Large intestine (tissue), 3 donors: ENCODE results near the gene GFPT2. TPM values are rescaled to one million over a fixed set of nuclear protein-coding genes. Genes with fewer than 3 reads are reported as not detected.

ENCODE experiments used
- DNase-seq, 2 donors: peaks; one replicate each; pipeline versions ENCODE4 v3.0.0 to v3.0.0-alpha.2; 2013
- H3K27ac ChIP-seq: one replicate; pipeline ENCODE4 v1.5.1; 2013; ENCODE audit warnings: low read length
- H3K27me3 ChIP-seq: 2 replicates; pipeline ENCODE4 v1.6.1; 2013; ENCODE audit warnings: low read length; ENCODE audit not compliant: control insufficient read depth, insufficient read depth
- H3K36me3 ChIP-seq: 2 replicates; pipeline ENCODE4 v1.6.1; 2013; ENCODE audit warnings: low read length; ENCODE audit not compliant: control insufficient read depth, insufficient read depth
- H3K4me1 ChIP-seq: one replicate; pipeline ENCODE4 v1.6.1; 2013; ENCODE audit warnings: low read length; ENCODE audit not compliant: control insufficient read depth, insufficient read depth
- H3K4me3 ChIP-seq: one replicate; pipeline ENCODE4 v1.5.1; 2013; ENCODE audit warnings: low read length
- H3K9me3 ChIP-seq: one replicate; pipeline ENCODE4 v1.6.1; 2013; ENCODE audit warnings: mild to moderate bottlenecking, low read depth, low read length, moderate library complexity; ENCODE audit not compliant: control insufficient read depth
- WGBS: methylation state at CpG from one replicate; pipeline ENCODE4 v1.1.5; 2013; ENCODE audit warnings: low lambda C conversion rate; ENCODE audit not compliant: insufficient coverage; 5-methylcytosine and 5-hydroxymethylcytosine counted together
- polyA plus RNA-seq: library from polyadenylated mRNA; unstranded; fragments of 120-200 nt; gene quantifications from one replicate; pipeline ENCODE4 v1.2.1, GENCODE V29; 2013

The GFPT2 gene
- polyA plus RNA-seq, 1 donor, result 5.8 TPM

- peaks cover 7% of the 10 kb centered on the region for H3K27me3 ChIP-seq
- no peaks in the 10 kb centered on the region for H3K9me3 ChIP-seq
- no peak overlapping the region for H3K4me3 ChIP-seq
- H3K27ac ChIP-seq, result no peak overlapping the region
- H3K36me3 ChIP-seq, result no peaks in the 10 kb centered on the region
- no CpG with 5 or more reads among the region's 19 CpGs for WGBS
- no peaks in the 10 kb centered on the region for H3K4me1 ChIP-seq
- DNase-seq, result no peak
Observed at GRCh38 chr5:180343110-180343830, 9.9 kb downstream of the GFPT2 start.

- peaks cover 7% of the 10 kb centered on the region for H3K27me3 ChIP-seq
- H3K27ac ChIP-seq, result no peak overlapping the region
- H3K4me1 ChIP-seq, result no peaks in the 10 kb centered on the region
- DNase-seq, result no peak
- H3K36me3 ChIP-seq, result no peaks in the 10 kb centered on the region
- H3K9me3 ChIP-seq, result no peaks in the 10 kb centered on the region
- no peak overlapping the region for H3K4me3 ChIP-seq
- WGBS, result 83% methylated on average over 2 of the region's 8 CpGs
Observed at GRCh38 chr5:180341595-180341994, 11.5 kb downstream of the GFPT2 start.

GRCh38 chr5:180340856-180341255 is 12.3 kb downstream of the GFPT2 start:
- H3K4me1 ChIP-seq, result no peaks in the 10 kb centered on the region

GRCh38 chr5:180339583-180340183 is 13.5 kb downstream of the GFPT2 start:
- 71% methylated on average over 1 of the region's 7 CpGs for WGBS
- no peak overlapping the region for H3K4me3 ChIP-seq
- no peaks in the 10 kb centered on the region for H3K9me3 ChIP-seq
- H3K4me1 ChIP-seq, result no peaks in the 10 kb centered on the region
- peaks cover 7% of the 10 kb centered on the region for H3K27me3 ChIP-seq
- no peak overlapping the region for H3K27ac ChIP-seq
- no peaks in the 10 kb centered on the region for H3K36me3 ChIP-seq
- DNase-seq, result no peak

More at GRCh38 chr5:180340856-180341255, 12.3 kb downstream of the GFPT2 start:
- H3K36me3 ChIP-seq, result no peaks in the 10 kb centered on the region
- no peak overlapping the region for H3K4me3 ChIP-seq
- DNase-seq, result no peak
- H3K9me3 ChIP-seq, result no peaks in the 10 kb centered on the region
- WGBS, result no CpG with 5 or more reads among the region's 9 CpGs
- H3K27ac ChIP-seq, result no peak overlapping the region
- peaks cover 7% of the 10 kb centered on the region for H3K27me3 ChIP-seq

GRCh38 chr5:180338001-180338707 is 15.0 kb downstream of the GFPT2 start:
- WGBS, result 93% methylated on average over 2 of the region's 22 CpGs
- no peaks in the 10 kb centered on the region for H3K4me1 ChIP-seq
- H3K27me3 ChIP-seq, result peaks cover 4% of the 10 kb centered on the region
- no peak overlapping the region for H3K4me3 ChIP-seq
- H3K9me3 ChIP-seq, result no peaks in the 10 kb centered on the region
- DNase-seq, result no peak
- no peaks in the 10 kb centered on the region for H3K36me3 ChIP-seq
- H3K27ac ChIP-seq, result no peak overlapping the region

GRCh38 chr5:180336234-180337020 is 16.7 kb downstream of the GFPT2 start:
- no peak overlapping the region for H3K27ac ChIP-seq
- H3K4me1 ChIP-seq, result no peaks in the 10 kb centered on the region
- no peaks in the 10 kb centered on the region for H3K36me3 ChIP-seq
- no peak overlapping the region for H3K4me3 ChIP-seq
- 95% methylated on average over 4 of the region's 34 CpGs for WGBS
- no peak for DNase-seq
- peaks cover 5% of the 10 kb centered on the region for H3K27me3 ChIP-seq
- H3K9me3 ChIP-seq, result no peaks in the 10 kb centered on the region

GRCh38 chr5:180335614-180336233 is 17.4 kb downstream of the GFPT2 start:
- no peaks in the 10 kb centered on the region for H3K4me1 ChIP-seq
- WGBS, result no CpG with 5 or more reads among the region's 19 CpGs
- H3K4me3 ChIP-seq, result no peak overlapping the region
- H3K27me3 ChIP-seq, result peaks cover 9% of the 10 kb centered on the region
- no peak for DNase-seq
- H3K27ac ChIP-seq, result no peak overlapping the region
- H3K36me3 ChIP-seq, result no peaks in the 10 kb centered on the region
- H3K9me3 ChIP-seq, result no peaks in the 10 kb centered on the region

- no peaks in the 10 kb centered on the region for H3K36me3 ChIP-seq
- H3K4me1 ChIP-seq, result no peaks in the 10 kb centered on the region
- no CpG with 5 or more reads among the region's 15 CpGs for WGBS
- H3K27ac ChIP-seq, result no peak overlapping the region
- H3K27me3 ChIP-seq, result peaks cover 9% of the 10 kb centered on the region
- H3K9me3 ChIP-seq, result no peaks in the 10 kb centered on the region
- no peak for DNase-seq
- H3K4me3 ChIP-seq, result no peak overlapping the region
Observed at GRCh38 chr5:180334751-180335613, 18.2 kb downstream of the GFPT2 start.

GRCh38 chr5:180334176-180334575 is 19.0 kb downstream of the GFPT2 start:
- Histone ChIP-seq H3K36me3 (no peaks in the 10 kb centered on the region), H3K27ac (no peak overlapping the region), H3K9me3 (no peaks in the 10 kb centered on the region), H3K27me3 (peaks cover 9% of the 10 kb centered on the region), H3K4me1 (no peaks in the 10 kb centered on the region), H3K4me3 (no peak overlapping the region)
- no peak for DNase-seq
- no CpG with 5 or more reads among the region's 6 CpGs for WGBS
